ENCODE results near the gene CAMK1D. TPM values are rescaled to one million over a fixed set of nuclear protein-coding genes. Genes with fewer than 3 reads are reported as not detected.

The CAMK1D gene
- polyA plus RNA-seq, 10 donors: 3.3 to 8.2 (median 5.1) TPM

DNA sequence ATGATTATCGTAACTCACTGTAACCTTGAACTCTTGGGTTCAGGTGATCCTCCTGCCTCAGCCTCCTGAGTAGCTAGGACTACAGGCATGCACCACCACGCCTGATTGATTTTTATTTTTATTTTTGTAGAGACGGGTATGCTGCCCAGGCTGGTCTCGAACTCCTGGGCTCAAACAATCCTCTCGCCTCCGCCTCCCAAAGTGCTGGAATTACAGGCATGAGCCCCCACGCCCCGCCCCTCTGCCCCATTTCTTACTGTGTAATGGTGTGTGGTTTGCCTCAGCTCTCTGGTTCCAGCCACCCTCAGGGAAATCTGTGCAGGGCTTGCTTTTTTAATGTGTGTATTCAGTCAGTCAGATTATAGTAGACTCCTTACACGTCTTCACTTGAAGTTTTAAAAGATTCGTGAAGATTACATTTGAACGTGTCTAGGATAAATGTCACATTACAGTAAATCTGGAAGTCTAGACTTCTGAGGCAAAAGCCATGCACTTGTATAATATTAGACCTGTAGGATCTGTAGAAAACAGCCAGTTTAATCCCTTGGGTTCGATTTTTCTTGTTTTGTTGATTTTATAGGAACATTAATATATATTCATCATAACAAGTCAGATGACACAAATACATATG lies 276.2 kb downstream of the CAMK1D start:
- DNase-seq: no peak

DNA sequence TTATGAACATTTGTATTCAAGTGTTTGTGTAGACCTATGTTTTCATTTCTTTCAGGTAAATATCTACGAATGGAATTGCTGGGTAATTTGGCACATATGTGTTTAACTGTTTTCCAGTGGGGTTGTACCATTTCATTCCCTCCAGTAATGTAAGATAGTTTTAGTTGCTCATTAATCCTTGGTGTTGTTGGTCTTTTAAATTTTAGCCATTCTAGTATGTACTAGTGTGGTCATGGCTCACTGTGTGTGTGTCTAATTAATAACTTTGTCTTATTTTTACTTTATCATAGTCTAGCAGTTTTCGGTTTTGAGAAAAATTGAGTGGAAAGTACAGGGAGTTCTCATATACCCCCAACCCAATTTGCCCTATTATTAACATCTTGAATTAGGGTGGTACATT lies 278.8 kb downstream of the CAMK1D start:
- no peak for DNase-seq

DNA sequence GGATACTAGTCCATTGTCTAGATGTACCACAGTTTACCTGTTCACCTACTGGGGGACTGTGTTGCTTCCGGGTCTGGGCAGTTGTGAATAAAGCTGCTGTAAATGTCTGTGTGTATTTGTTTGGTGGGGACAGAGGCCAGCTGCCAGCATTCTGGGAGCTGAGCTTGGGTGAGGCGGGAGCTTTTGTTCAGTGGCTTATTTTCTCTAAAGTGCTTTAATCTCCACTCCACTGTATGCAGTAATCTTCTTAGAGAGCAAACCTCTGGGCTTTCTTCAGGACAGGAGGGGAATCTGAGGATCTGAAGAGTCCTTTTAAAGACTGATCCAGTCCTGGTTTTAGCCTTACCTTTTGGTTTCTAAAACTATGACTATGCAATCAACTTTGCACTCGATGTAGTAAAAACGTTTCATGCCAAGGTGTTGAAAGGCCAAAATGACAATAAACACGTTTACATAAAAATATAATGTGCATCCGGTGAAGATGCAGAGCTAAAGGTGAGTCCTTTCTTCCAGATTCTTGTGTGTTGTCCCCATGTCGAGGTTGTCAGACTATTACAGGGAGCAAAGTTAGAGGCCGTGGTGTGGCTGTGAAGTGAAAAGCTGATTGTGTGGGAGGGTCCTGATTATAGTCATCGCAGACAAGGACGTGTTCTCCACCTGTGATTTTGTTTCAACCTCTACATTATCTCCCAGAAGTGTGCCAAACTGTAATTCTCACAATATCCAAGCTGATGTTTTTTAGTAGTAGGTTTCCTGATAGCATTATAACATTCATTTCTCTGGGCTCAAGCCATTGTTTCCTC lies 279.8 kb downstream of the CAMK1D start:
- DNase-seq: no peak

DNA sequence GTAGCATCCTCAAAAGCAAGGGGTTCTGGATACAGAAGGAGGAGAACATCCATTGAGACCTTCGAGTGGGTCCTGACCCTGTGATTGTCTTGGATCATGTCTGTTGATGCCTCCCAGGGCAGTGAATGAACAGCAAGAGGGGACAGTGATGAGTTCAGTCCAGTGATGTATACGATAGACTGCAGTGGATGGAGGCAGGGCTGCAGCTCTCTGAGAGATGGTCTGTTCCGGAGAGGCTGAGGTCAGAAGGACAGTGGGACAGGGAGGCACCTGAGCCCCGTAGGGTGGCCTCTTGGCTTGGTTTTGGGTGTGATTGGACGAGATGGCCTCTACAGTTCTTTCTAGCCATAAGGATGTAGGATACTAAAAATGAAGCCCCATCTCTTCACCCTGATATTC lies 280.4 kb downstream of the CAMK1D start:
- DNase-seq: no peak

DNA sequence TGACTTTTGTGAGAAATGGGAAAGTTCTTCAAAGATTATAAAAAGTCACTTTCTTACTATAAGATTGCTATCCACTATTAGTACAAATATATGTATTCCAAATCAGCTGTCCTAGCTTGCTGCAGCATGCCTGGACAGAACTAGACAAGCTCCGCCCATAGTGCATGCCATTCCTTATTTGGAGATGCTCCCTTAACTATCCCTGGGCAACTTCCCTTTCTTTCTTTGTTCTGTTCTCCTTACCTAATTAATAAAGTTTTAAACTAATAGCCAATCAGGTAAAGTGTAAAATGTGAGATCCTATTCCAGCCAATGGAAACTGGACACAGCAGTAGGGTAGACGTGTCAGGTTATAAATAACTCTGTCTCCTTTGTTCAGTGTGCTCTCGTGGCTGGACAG lies 281.9 kb downstream of the CAMK1D start:
- DNase-seq: no peak

DNA sequence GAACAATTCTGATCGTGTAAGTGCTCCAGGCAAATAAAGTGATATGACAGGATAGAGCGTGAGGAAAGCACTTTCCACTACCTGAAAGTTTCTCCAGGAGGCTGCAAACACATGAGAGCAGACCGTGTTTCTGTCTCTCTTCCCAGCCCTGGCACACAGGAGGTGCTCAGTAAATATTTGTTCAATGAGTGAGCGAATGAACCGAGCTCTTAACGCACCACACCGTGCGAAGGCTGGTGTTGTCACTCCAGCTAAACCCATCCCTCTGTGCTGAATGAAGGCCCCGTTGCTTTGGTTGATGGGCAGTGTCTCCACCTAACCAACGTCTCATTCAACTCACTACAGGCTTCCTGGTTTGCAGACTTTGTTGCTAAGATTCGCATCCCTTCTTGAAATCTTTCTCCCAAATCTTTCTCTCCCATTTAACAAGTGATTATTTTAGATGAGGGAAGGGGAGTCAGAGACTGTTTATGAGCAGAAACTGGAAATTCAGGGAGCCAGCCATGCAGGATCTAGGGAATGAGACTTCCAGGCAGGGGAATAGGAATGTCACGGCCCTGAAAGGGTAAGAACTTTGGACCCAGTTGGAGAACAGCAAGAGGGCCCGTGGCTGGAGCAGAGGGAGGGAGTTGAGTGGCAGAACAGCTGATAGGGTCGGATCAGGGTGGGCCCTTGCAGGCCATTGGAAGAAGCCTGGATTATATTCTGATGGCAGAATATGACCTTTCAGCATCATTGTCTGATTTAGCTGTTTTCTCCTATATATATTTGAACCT lies 282.6 kb downstream of the CAMK1D start:
- DNase-seq: no peak

DNA sequence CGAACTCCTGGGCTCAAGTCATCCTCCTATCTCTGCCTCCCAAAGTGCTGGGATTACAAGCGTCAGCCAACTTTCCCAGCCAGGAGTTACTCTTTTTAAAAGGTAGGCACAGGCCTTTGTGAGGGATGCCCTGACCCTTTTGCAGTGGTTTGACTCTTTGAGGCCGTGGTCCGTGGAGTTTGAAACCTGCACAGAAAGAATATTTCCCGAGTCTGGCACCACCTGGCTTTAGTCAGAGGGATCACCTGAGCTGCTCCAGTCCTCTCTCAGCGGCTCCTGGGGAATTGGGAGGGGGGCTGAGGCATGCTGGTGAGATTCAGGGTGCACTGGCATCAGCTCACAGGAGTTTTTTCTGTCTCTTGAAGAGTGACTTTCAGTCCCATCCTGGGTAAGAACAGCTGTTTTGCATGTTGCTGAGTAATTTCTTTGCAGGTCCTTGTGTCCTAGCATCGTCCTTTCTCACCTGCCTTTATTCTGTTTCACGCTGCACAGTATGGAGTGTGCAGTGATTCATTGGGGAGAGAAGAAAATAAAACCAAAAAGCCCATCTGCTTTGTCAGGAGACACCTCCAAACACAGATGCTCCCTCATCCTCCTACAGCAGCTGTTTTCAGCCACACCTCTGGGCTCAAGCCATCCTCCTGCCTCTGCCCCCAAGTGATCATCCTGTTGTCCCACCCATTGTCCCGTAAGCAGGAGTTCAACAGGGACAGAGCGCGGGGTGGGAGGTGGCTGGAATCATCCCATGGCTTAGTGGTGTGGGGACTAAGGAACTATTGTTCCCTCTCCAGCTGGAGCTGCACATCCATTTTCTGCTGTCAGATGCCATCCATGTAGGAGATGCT lies 284.7 kb downstream of the CAMK1D start:
- no peak for DNase-seq

DNA sequence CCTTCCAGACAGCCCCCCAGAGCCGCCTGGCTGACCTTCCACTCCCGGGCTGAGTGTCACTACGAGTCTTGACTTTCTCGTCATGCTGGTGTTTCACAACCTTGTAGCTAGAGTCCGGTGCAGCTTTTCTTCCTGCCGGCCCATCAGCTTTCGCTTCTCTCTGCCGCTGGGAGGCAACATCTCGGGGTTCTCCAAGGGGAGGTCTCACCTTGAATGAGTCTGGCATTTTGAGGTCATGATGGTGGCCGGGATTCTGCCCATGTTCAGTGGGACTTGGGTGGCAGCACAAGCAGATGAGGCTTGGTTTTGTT lies 285.2 kb downstream of the CAMK1D start:
- no peak for DNase-seq

DNA sequence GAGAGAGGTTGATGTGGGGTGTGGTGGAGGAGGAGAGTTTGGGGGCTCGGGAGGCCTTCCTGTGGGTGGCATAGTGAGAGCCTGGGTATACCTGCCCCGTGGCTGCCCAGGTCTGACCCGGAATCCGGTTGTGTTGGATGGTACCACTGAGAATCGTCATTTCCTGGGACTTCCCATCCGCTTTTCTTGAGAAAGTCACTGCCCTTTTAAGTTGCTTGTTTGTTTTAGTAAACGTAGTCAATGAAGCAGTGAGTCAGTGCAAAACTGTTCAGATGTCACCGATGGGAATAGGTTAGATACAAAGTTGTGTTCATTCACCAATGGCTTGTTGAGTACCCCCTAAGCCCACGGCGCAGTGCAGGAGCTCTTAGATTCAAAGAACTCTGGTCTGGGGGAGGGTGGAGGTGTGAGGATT lies 285.8 kb downstream of the CAMK1D start:
- no peak for DNase-seq

DNA sequence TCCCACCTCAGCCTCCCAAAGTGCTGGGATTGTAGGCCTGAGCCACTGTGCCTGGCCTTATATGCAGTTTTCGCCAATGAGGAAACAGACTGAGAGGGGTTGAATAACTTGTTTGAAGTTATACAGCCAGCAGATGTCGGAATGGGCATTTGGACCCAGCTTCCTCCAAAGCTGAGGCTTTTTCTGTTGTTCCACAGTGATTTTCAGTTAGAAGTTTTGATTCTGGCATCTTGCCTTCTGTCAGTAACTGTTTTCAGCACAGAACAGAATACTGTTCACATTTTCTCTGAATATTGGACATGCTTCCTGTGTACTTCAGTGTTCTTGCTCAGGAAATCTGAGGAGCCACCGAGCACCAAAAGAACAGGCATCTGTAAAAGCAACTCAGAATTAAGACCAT lies 287.2 kb downstream of the CAMK1D start:
- no peak for DNase-seq

DNA sequence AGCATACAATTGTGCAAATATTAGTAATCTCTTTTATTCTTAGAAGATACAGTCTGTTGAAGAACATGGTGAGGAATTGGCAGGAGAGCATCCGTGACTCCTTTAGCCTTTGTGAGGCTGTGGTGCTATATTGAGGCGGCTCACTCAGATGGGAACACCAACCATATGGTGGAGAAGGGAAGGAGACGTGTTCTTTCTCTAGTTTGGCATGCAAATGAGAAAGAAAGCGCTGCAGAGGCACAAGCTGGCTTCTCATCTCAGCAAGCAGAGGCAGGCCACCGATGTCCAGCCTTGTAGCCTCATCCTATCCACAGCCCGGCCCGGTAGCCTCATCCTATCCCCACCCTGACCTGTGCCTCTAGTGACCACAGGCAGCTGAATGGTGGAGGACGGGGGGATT lies 288.3 kb downstream of the CAMK1D start:
- no peak for DNase-seq

DNA sequence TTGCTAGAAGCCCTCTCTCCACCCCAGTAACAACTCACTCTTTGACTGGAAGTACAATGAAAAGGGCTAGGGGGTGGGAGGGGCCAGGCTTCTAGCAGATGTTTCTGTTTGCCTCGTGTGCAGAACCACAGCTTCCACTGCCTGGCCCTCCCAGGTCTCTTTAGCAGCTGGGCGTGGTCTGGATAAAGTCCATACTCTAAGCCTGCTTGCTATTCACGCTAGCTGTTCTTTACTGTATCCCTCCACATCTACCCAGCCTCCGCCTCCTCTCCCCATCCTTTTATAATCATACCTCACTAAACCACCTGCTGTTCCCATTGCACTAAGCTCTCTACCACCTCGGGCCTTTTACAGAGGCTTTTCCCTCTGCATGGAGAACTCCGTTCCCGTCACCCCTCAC lies 288.8 kb downstream of the CAMK1D start:
- DNase-seq: peak in 2 of 3 donors; percentile 4 to 25

DNA sequence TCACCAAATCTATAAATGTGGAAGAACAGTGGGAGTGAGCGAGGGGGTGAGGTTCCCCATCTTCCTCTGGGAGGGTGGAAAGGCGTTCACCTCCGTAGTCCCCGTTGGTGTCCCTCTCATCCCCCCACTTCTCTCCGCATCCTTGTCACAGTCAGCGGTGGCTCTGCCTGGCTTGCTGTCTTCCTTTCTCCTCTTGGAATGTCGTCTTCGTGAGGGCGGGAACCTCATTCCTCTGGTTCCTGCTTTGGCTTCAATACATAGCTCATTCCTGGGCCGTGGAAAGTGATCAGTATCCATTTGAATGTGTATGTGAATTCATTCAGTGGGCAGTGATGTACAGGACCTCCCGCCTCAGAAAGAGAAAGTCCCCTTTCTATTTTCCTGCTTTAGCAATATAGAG lies 289.4 kb downstream of the CAMK1D start:
- DNase-seq: no peak

DNA sequence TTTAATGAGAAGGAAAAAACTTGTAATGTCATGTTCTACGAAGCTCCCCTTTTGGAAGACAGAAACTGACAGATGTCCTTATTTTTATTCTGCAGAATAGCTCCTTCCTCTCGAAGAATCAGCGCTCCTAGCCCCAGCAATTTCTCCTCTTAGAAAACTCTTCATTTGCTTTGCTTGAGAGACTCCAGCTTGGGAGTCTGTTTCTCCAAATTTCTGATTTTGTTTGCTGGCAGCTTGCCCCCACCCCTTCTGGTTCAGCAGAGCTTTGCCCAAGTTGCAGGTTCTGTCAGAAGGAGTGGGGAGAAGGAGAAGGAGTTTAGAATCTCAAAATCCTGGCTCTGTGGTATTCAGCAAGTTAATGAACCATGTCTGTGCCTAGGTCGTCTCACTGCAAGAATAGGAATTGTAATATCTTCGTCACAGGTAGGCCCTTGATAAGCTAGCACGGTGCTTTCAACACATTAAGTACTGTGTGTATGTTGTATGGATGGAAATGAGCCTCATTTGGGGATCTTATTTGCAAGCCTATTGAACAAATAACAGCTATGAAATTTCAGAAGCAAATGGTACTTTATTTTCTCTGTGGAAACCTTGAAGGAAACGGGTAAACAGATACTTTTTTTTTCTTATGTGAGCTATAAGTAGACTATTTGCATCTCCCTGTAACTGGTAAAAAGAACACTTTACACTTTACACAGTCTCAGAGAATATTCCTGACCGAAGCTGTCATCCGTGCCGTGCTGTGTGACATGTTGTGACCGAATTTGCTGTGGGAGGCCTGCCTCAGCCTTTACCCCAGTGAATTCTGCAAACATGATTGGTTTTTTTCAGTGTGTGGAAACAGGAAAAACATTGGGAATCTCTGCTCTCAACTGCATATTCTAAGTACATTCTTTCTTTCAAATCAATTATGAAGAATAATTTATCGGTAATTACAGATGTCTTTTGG lies 290.9 kb downstream of the CAMK1D start:
- no peak for DNase-seq

DNA sequence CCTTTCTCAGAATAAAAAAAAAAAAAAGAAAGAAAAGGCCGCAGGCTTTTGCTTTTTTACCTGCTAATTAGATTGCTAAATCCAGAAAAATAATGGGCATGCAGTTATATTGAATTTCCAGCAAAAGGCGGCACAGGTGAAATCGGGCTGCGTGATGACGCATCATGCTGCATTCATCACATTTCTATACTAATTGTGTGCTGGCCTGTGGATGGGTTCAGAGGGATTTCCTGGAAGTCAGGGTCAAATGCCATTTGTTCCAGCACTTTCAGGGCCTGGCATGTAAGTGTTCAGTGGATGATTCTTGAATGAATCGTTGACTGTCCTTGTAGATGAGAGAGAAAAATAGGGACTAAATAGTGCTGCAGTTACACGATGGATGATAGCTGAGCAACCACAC lies 292.7 kb downstream of the CAMK1D start:
- DNase-seq: no peak

DNA sequence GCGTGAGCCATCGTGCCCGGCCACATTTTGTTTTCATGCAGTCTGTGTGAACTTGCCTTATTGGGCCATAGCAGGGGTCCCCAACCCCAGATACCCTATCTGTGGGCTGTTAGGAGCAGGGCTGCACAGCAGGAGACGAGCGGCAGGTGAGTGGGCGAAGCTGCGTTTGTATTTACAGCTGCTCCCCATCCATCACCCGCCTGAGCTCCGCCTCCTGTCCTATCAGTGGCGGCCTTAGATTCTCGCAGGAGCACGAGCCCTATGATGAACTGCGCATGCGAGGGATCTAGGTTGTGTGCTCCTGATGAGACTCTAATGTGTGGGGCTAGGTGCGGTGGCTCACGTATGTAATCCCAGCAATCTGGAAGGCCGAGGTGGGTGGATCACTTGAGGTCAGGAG lies 293.9 kb downstream of the CAMK1D start:
- DNase-seq: no peak

DNA sequence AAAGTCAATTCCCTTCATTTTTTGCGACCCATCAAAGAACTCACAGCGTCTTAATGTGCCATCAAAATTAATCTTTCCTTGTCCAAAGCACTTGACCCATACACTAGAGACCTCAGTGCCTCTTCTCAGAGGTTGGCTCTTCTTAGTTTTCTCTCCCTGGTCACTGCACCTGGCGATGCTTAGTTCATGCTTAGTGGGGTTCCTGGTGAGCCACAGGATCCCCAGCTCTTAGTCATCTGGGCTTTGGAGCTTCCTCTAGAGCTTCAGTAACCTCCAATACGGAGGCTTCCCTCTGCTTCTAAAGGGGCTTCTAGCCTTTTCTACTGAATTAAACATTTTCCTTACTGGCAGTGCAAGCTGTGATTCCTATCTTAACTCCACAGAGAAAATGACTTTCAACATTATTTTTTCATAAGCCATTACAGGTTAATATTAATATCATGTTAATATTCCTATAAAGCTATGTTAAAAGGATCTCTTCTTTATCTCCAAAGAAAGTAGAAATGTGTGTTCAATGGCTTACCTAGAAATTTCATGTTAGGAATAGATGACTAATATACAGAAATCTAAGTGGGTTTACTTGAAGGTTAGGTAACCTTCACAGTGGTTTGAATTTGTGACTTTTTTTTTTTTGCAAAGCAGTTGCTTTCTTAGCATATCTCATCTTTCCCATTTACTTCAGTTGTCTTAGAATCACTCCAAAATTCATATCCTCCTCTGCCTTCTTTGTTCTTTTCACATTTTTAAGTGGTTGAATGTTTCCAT lies 295.2 kb downstream of the CAMK1D start:
- no peak for DNase-seq

DNA sequence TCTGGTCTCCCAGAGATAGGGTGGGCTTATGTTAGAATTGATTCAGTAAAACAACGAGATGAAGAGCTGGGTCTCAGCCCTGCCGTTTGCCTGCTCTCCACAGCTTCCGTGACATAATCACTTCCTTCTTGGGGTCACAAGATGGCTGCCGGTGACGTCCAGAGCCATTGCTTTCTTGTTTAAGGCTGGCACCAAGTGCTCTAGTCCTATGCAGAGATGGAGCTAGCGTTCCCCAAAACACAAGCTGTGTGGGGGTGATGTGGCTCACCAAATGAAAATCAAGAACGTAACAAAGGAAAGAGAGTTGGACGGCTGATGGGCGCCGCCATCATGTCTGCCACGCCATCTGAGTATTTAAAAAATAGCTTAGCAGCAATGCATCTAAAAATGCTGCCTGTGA lies 296.1 kb downstream of the CAMK1D start:
- no peak for DNase-seq

DNA sequence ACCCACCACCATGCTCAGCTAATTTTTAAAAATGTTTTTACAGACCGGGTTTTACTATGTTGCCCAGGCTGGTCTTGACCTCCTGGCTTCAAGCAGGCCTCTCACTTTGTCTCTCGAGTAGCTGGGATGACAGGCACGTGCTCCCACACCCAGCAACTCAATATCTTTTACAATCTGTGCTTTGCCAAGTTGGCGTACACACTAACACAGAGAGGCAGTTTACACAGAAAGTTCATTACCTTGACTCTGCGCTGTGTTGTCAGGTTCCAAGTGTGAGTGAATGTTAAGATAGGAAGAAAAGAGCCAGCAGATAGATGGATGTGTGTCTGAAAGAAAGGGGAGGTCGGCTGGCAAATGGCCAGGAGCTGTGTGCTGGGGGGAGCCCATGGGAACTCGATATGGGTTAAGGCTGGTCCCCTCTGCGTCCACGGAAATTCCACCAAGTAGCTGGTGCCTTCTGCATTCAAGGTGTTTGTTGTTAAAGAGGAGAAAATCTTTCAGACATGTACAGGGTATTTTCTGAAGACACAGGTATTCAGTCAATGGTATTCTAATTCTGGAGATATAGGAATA lies 299.8 kb downstream of the CAMK1D start:
- DNase-seq: no peak

DNA sequence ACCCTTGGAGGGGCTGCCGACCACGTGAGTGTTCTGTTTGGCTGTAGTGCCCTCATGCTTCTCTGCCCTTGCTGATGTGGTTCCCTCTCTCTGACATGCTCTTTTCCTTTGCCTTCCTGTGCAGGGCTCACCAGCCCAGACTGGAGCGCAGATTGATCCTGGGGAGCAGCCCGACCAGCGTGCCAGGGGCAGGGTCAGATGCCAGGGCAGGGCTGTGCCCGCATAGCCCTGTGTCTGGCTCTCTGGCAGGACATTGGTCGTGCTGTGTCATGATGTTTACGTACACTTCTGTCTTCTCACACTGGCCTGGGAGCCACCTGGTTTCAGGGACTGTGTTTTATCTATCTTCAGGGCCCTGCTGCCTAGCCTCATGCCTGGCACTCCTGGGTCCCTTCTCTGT lies 300.8 kb downstream of the CAMK1D start:
- no peak for DNase-seq

Data from muscle of back (tissue), 11 donors.